Activated CD4-positive, alpha-beta T cell treated with anti-CD3 and anti-CD28 coated beads, Interleukin-10, Interleukin-2, amounts not matched to agents 100 ng/mL and 50 ng/mL, durations not matched to agents 16 hours and 8 hours (primary cell): ENCODE results near the gene GSTM5.
"Not testable (repeated sequence)": the region's sequence is repeated elsewhere in the genome, so short reads cannot be mapped to it uniquely, and the experiment has no call there.

Source experiments
- DNase-seq: peaks from one replicate; pipeline ENCODE4 v3.0.0-alpha.2; 2020

GSTM5 gene

GRCh38 chr1:109762821-109763645 lies 51.0 kb downstream of the GSTM5 start:
- no peak for DNase-seq

DNA sequence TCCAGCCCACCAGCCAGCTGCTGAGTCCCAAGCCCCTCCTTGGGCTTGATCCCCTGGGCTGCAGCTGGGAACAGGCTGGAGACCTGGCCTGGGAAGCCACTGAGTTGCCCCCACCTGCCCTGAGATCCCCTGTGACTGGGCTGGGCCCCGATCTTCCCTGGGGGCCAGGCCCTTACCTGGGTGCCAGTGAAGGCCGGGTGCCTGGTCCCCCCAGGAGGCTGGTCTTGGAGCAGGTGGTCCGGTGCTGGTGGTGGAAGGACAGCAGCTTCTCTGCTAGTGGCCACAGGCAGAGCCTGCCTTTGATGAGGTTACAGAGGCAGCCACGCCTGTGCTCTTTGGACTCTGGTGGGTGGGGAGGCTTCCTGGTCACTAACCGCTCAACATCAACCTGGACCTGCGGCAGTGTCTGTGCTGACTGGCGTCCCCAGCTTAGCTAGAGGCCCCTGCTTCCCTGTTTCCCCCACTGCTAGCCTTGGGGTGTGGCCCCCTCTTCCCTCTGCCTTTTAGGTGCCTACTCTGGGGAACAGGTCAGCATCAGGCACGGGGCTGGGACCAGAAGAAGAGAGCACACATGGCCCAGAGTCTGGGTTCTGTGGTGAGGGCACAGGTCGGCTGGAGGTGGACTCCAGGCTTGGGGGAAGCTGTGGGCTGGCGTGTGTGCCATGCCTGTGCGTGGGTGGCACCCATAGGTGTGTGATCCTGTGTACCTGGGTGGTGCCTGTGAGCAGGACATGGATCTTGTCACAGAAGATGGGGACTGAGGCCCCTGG lies 51.8 kb downstream of the GSTM5 start, which contains the start of gene EPS8L3:
TSS of gene EPS8L3 (minus strand) at position 278 of the 770 bp plus-strand sequence. CDS start 2,174 bp downstream, outside the sequence.
- no peak for DNase-seq

- no peak for DNase-seq
These were observed 52.8 kb downstream of the GSTM5 start for GRCh38 chr1:109764561-109765482.

- no peak for DNase-seq
These were observed 53.4 kb downstream of the GSTM5 start for GRCh38 chr1:109765483-109765815.

DNA sequence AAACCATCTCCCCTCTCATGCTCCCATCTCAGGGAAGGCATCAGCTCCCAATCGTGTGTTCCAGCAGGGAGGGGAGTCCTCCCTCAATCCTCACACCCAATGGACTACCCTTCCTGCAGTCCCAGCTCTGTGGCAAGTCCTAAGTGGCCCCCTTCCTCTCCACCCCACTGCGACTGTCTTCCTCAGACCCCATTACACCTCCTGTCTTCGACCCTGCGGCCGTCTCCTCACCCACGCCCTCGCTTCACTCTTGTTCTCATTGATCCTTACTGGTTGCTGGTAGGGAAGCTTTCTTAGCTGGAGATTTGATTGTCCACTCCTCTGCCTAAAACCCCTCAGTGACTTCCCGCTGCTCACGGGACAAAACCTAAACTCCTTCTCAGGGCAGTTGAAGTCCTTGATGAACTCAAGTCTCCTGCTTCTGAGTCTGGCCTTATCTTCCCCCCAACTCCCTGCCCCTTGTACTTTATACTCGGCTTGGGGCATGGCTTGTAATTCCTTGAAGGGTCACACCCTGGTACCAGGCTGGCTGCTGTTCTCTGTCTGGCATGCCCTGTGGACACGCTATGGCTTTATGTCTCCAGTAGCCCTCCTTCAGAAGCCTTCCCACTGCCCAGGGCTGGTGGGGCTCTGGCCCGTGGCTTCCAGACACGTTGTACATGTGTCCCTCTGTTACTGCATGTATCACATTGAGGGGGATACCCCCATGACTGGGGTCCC lies 54.0 kb downstream of the GSTM5 start:
- DNase-seq: no peak

DNA sequence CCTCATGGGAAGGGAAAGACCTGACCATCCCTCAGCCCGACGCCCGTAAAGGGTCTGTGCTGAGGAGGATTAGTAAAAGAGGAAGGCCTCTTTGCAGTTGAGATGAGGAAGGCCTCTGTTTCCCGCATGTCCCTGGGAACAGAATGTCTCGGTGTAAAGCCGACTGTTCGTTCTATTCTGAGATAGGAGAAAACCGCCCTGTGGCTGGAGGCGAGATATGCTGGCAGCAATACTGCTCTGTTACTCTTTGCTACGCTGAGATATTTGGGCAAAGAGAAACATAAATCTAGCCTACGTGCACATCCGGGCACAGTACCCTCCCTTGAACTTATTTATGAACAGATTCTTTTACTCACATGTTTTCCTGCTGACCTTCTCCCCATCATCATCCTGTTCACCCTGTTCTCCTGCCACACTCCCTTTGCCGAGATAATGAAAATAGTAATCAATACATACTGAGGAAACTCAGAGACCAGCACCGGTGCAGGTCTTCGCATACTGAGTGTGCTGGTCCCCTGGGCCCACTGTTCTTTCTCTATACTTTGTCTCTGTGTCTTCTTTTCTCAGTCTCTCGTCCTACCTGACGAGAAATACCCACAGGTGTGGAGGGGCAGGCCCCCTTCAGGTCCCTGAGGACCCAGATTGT lies 55.1 kb downstream of the GSTM5 start:
- not testable (repeated sequence) for DNase-seq
